GM19025 (cell line): ENCODE data around the gene C9orf153.
"Not testable (repeated sequence)": the region's sequence is repeated elsewhere in the genome, so short reads cannot be mapped to it uniquely, and the experiment has no call there.

Source experiments
- ATAC-seq: cut with Tn5 transposase; IDR thresholded peaks from one replicate; pipeline ENCODE4 v1.9.1; 2021; ENCODE audit warnings: mild to moderate bottlenecking, low read depth, moderate library complexity; ENCODE audit not compliant: unreplicated experiment

Gene C9orf153

GRCh38 chr9:86200599-86201162 is 58.8 kb downstream of the C9orf153 start:
- ATAC-seq, result no peak

- no peak for ATAC-seq
These were observed 66.4 kb downstream of the C9orf153 start for GRCh38 chr9:86193088-86193487.

GRCh38 chr9:86190700-86191099 is 68.8 kb downstream of the C9orf153 start:
- not testable (repeated sequence) for ATAC-seq

- no peak for ATAC-seq
These were observed 72.3 kb downstream of the C9orf153 start for GRCh38 chr9:86187121-86187520.

GRCh38 chr9:86186696-86187095 is 72.8 kb downstream of the C9orf153 start:
- no peak for ATAC-seq

GRCh38 chr9:86185872-86186271 is 73.6 kb downstream of the C9orf153 start:
- ATAC-seq, result no peak

GRCh38 chr9:86184138-86184524 is 75.3 kb downstream of the C9orf153 start:
- ATAC-seq, result no peak

GRCh38 chr9:86183229-86184137 is 76.0 kb downstream of the C9orf153 start:
- no peak for ATAC-seq

GRCh38 chr9:86181379-86182315 is 77.8 kb downstream of the C9orf153 start:
- no peak for ATAC-seq

- ATAC-seq, result no peak
These were observed 81.0 kb downstream of the C9orf153 start for GRCh38 chr9:86178503-86178902.

GRCh38 chr9:86177995-86178394 is 81.5 kb downstream of the C9orf153 start:
- no peak for ATAC-seq

- no peak for ATAC-seq
These were observed 83.0 kb downstream of the C9orf153 start for GRCh38 chr9:86176468-86176867.

- no peak for ATAC-seq
These were observed 83.6 kb downstream of the C9orf153 start for GRCh38 chr9:86175743-86176456.

- no peak for ATAC-seq
These were observed 84.2 kb downstream of the C9orf153 start for GRCh38 chr9:86175223-86175622.
